Activated CD4-positive, alpha-beta T cell treated with anti-CD3 and anti-CD28 coated beads, Interleukin-2, amount 50 U/mL, for 16 hours (primary cell): ENCODE measurements around the gene LMNA.
"Not testable (repeated sequence)": the region's sequence is repeated elsewhere in the genome, so short reads cannot be mapped to it uniquely, and the experiment has no call there.

Experiments used
- DNase-seq: peaks from one replicate; pipeline ENCODE4 v3.0.0-alpha.2; 2020

The LMNA gene

DNA sequence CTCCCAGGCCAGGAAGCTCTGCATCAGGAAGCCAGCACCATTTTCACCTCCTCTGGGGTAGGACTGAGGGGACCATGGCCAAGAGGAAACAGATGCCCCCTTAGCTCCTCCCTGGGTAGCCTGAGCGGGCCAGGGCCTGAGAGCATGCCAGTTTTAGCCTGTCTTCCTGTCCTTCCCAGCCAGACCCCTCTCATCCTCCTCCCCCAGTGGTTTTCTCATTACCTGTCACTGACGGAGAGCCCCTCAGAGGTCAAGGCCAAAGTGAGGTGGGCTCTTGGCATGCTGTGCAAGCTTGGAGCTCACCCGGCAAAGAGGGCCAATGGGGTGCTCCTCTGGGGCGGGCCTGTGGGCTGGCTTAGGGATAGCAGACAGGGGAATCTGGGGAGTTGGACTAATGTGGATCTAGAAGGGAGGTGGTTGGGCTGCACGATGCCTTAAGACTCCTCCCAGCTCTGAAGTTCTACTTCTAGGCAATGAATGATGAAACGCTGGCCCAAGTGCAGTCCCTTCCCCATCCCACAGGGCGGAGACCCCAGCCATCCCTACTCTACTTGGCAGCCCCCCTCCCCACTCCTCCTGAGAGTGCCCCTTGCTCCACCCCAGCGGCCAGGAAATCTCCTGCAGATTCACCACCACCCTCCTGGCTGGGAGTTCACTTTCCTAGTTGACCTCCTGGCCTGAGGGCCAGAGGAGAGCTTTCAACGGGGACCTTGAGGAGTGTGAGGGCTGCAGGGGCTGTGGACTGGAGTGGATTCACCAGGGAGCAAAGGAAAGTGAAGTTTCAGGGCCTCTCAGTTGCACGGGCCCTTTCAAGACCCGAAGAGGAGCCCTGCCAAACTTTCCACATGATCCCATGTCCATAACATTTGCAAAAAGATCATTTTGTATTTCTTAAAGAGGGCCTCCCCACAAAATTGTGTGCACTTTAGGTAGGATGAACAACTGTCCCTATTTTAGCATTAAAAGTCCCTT, 9.4 kb upstream of the LMNA start:
- no peak for DNase-seq

DNA sequence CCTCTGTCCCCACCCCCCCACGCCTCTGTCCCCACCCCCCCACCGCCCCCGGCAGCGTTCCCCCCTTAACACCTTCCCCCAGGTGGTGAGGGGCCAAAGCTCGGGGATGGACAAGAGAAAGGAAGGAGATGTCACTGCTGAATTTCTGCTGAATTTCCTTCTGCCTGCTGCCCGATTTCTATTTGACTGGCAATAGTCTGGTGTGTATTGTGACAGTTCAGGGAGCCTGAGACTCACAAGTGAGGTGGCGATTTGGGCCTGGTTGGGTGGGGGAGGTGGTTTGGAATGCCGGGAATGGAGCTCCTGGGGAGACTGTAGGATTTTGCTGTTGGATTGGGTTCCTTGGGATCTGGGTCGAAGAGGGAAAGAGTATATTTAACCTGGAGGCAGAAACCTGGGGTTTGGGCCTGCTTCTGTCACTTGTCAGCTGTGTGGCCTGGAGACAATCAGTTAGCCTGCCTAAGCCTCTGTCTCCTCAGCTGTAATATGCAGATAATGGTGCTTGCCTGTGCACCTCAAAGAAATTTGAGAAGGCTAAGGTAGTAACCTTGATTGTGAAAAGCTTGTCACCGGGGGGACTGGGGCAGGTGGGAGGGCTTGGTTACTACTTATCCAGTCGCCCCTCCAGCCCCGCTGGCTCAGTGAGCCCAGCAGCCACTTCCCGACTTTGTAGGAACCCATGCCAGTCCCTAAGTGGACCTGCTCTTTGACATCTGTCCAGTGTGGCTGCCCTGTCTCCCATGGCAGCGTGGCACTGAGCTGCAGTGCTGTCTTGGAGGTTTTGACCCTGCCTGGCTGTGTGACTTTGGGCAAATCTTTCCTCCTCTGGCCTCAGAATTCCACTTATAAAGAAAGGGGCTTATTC, 7.7 kb upstream of the LMNA start:
- no peak for DNase-seq

- DNase-seq: no peak
These were observed 6.5 kb upstream of the LMNA start for GRCh38 chr1:156108057-156108456.

DNA sequence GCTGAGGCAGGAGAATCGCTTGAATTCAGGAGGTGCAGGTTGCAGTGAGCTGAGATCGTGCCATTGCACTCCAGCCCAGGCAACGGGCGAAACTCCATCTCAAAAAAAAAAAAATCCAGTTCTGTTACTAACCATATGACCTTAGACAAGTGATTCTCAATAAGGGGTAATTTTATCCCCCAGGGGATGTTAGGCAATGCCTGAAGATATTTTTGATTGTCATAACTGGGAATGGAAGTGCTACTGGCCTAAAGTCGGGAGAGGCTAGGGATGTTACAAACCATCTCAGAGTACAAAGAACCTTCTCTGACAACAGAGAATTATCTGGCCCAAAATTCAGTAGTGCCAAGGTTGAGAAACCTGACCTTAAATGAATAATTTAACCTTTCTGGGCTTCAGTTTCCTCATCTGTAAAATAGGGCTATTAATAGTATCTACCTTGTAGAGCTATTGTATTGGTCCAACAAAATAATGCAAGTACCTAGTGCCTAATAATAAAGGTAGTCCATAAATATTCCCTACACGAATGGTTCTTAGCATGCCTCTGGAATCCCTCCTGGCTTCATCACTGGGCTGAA, 5.8 kb upstream of the LMNA start:
- DNase-seq: no peak

DNA sequence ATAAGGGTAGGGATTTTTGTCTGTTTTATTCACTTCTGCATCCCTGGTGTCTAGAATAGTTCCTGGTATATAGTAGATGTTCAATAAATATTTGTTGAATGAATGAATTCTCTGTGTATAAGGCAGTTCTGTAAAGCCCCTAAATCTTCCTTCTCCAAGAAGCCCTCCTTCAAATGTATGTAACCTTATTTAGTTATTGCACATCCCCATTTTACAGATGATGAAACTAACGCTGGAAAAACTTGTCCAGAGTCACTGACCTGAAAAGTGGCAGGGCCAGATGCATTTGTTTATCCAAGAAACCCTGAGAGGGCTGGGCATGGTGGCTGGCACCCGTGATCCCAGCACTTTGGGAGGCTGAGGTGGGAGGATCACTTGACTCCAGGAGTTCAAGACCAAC, 4.3 kb upstream of the LMNA start:
- no peak for DNase-seq

GRCh38 chr1:156111355-156111962, 3.1 kb upstream of the LMNA start:
- DNase-seq: no peak

GRCh38 chr1:156112276-156113137, 2.0 kb upstream of the LMNA start:
- DNase-seq: no peak

DNA sequence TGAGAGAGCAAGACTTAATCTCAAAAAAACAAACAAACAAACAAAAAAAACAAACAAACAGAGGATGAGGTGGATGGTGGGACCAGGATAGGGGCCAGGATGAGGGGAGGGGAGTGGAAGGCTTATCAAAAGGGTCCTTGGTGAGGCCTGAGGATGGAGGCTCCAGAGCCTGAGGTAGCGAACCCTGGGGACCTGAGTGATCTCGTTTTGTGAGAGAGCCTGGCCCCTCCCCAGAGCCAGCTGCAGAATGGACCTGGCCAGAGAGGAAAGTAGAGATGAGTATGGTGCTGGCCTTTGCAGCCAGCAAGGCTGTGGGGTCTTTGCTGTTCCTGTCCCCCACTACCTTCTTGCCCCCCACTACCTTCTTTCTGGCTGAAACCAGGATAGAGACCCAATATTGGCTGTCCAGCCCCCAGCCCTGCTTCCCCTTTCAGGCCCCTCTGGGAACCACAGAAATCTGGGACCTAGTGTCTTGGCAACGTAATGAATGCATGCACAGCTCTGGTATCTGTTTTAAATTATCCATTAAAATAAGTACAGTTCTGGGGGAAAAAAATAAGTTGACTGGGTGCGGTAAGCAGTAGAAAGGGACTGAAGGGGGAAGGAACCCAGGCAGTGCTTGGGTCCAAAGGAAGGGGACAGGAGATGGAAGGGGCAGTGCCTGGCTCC, 1.1 kb upstream of the LMNA start:
- DNase-seq: no peak

GRCh38 chr1:156114919-156115513, 505 bp downstream of the LMNA start:
- DNase-seq: no peak

GRCh38 chr1:156115514-156116374, 1.2 kb downstream of the LMNA start:
- no peak for DNase-seq

DNA sequence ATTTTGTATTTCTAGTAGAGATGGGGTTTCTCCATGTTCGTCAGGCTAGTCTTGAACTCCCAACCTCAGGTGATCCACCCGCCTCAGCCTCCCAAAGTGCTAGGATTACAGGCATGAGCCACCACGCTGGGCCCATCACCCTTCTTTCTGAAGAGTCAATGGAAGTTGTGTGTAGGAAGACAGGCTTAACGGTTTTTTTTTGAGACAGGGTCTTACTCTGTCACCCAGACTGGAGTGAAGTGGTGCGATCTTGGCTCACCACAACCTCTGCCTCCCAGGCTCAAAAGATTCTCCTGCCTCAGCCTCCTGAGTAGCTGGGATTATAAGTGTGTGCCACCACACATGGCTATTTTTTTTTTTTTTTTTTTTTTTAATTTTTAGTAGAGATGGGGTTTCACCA, 2.2 kb downstream of the LMNA start:
- DNase-seq: not testable (repeated sequence)

- DNase-seq: no peak
These were observed 3.1 kb downstream of the LMNA start for GRCh38 chr1:156117414-156118176.

DNA sequence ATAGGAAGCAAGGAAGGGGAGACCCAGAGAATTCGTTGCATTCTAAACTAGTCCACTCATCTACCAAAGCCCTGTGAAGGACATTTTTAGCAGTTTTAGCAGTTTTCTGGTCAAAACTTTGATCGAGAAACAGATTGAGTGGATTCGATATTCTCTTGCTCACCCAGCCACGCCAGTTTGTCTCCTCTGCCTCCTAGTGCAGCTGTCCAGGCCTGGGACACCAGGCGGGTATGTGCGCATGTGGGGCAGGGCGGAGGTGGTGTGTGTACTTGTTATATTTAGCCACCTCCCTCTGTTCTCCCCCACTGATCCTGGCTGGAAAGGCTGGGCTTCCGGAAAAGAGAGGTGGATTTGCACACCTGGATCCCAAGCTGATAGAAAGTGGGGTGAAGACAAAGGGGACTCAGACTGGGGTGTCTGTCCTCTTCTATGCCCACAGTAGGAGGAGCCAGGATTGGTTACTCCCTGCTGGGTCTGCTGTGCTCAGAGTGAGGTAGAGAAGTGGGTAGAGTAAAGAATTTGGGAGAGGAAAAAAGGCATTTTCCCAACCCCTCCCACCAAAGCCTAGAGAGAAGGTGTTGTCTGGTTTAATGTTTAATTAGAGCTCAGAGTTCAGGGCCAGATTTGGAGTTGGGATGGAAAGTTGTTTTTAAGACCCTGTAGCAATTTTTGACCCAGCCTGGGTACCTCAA, 3.8 kb downstream of the LMNA start:
- DNase-seq: no peak

GRCh38 chr1:156119503-156120209, 5.1 kb downstream of the LMNA start:
- DNase-seq: peak; percentile 48

- DNase-seq: no peak
These were observed 5.8 kb downstream of the LMNA start for GRCh38 chr1:156120318-156120717.

DNA sequence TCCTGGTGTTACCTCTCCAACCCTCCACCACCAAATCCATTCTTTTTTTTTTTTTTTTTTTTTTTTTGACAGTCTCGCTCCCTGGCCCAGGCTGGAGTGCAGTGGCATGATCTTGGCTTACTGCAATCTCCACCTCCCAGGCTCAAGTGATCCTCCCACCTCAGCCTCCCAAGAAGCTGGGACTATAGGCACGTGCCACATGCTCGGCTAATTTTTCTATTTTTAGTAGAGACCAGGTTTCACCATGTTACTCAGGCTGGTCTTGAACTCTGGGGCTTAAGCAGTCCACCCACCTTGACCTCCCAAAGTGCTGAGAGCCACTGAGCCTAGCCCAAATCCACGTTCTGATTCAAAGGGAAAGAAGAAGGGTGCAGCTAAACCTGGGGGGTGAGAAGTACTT, 6.5 kb downstream of the LMNA start:
- not testable (repeated sequence) for DNase-seq

DNA sequence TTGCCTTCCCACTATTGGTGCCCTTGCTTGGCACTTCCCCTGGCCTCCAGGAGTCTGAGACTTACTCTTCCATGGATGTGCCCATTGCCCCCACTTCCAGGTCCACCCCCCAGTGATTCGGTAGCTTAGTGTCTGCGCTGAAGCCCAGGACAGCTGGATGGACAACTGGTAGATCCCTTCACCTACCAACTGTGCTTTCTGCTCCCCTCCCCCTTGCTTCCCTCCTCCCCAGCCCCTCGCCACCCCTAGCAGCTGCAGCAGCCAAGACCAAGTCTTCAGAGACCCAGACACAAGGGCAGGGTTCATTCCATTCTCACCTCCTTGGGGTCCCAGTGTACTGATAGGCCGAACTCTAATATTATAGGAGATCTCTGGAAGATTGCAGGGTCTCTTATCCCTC, 6.9 kb downstream of the LMNA start:
- no peak for DNase-seq

GRCh38 chr1:156122086-156122485, 7.6 kb downstream of the LMNA start:
- DNase-seq: no peak
